Measurements from ENCODE around the gene ZNF536.
"Not testable (repeated sequence)": the region's sequence is repeated elsewhere in the genome, so short reads cannot be mapped to it uniquely, and the experiment has no call there.

Gene ZNF536

GRCh38 chr19:30391052-30391451 lies 18.9 kb downstream of the ZNF536 start:
- DNase-seq (ENCODE audit: low read depth) = no peak
- no peak for TF ChIP-seq CTCF (conservative IDR thresholded peaks at IDR 0.05; ENCODE audit: control insufficient read depth, insufficient read depth, low read depth, low read length)
- H3K4me3 ChIP-seq (ENCODE audit: control insufficient read depth, low read depth, low read length) = no peak overlapping the region

GRCh38 chr19:30391554-30392551 lies 19.7 kb downstream of the ZNF536 start:
- TF ChIP-seq CTCF (conservative IDR thresholded peaks at IDR 0.05; ENCODE audit: control insufficient read depth, insufficient read depth, low read depth, low read length) = no peak

GRCh38 chr19:30393046-30393445 lies 20.9 kb downstream of the ZNF536 start:
- DNase-seq (ENCODE audit: low read depth) = no peak
- no peak for TF ChIP-seq CTCF (conservative IDR thresholded peaks at IDR 0.05; ENCODE audit: control insufficient read depth, insufficient read depth, low read depth, low read length)
- no peak overlapping the region for H3K4me3 ChIP-seq (ENCODE audit: control insufficient read depth, low read depth, low read length)

More at GRCh38 chr19:30391554-30392551, 19.7 kb downstream of the ZNF536 start:
- no peak for DNase-seq (ENCODE audit: low read depth)
- no peak overlapping the region for H3K4me3 ChIP-seq (ENCODE audit: control insufficient read depth, low read depth, low read length)

GRCh38 chr19:30393729-30394480 lies 21.7 kb downstream of the ZNF536 start:
- no peak for TF ChIP-seq CTCF (conservative IDR thresholded peaks at IDR 0.05; ENCODE audit: control insufficient read depth, insufficient read depth, low read depth, low read length)
- no peak for DNase-seq (ENCODE audit: low read depth)
- H3K4me3 ChIP-seq (ENCODE audit: control insufficient read depth, low read depth, low read length) = no peak overlapping the region

GRCh38 chr19:30394481-30395151 lies 22.4 kb downstream of the ZNF536 start:
- TF ChIP-seq CTCF (conservative IDR thresholded peaks at IDR 0.05; ENCODE audit: control insufficient read depth, insufficient read depth, low read depth, low read length) = no peak
- no peak overlapping the region for H3K4me3 ChIP-seq (ENCODE audit: control insufficient read depth, low read depth, low read length)
- no peak for DNase-seq (ENCODE audit: low read depth)

GRCh38 chr19:30395283-30395682 lies 23.1 kb downstream of the ZNF536 start:
- H3K4me3 ChIP-seq (ENCODE audit: control insufficient read depth, low read depth, low read length) = no peak overlapping the region
- no peak for TF ChIP-seq CTCF (conservative IDR thresholded peaks at IDR 0.05; ENCODE audit: control insufficient read depth, insufficient read depth, low read depth, low read length)

GRCh38 chr19:30398539-30398938 lies 26.4 kb downstream of the ZNF536 start:
- not testable (repeated sequence) for H3K4me3 ChIP-seq (ENCODE audit: control insufficient read depth, low read depth, low read length); DNase-seq (ENCODE audit: low read depth)

More at GRCh38 chr19:30395283-30395682, 23.1 kb downstream of the ZNF536 start:
- DNase-seq (ENCODE audit: low read depth) = no peak

All from fibroblast of mammary gland (primary cell).